HG03025 (cell line): Measurements from ENCODE around the gene LYZL6.
"Not testable (repeated sequence)": the region's sequence is repeated elsewhere in the genome, so short reads cannot be mapped to it uniquely, and the experiment has no call there.

Source experiments
- ATAC-seq: cut with Tn5 transposase; IDR thresholded peaks from one replicate; pipeline ENCODE4 v1.9.1; 2021; ENCODE audit warnings: mild to moderate bottlenecking, moderate library complexity; ENCODE audit not compliant: unreplicated experiment, low FRiP score

Gene LYZL6

GRCh38 chr17:35948092-35948491 lies 4.6 kb upstream of the LYZL6 start:
- ATAC-seq = no peak

DNA sequence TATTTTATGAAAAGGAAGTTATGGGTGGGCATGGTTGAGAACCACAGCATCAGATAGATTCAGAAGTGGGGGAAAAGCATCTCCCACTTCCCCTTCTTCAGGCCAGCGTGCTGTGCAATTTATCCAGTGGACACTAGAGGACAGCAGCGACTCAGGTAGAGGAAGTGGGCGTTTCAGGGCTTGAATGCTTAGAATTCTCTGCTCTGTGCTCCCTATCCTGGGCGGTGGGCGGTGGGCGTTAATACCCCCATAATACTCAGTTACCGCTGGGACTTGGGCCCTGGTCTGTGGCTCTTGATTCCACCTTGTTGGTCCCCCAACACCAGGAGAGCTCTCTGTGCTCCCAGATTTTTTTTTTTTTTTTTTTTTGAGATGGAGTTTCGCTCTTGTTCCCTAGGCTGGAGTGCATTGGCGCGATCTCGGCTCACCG lies 3.7 kb upstream of the LYZL6 start:
- ATAC-seq = no peak

DNA sequence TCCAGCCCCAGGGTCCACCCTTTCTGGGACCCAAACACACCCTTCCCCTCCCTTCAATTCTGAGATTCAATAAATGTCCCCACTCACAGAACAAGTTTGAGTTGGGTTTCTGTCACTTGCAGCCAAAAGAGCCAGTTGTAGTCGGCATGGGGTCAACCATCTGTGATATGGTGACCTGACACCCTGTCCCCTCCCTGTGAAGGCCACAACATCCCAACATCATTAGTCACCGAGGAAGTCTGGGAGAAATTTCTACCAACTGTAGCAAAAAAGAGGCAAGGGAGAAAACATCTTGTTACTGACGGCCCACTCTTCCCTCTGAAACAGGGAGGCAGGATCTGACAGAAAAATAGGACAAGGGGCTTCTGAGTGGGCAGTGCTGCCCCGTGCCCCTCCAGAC lies 638 bp upstream of the LYZL6 start:
- ATAC-seq = no peak

DNA sequence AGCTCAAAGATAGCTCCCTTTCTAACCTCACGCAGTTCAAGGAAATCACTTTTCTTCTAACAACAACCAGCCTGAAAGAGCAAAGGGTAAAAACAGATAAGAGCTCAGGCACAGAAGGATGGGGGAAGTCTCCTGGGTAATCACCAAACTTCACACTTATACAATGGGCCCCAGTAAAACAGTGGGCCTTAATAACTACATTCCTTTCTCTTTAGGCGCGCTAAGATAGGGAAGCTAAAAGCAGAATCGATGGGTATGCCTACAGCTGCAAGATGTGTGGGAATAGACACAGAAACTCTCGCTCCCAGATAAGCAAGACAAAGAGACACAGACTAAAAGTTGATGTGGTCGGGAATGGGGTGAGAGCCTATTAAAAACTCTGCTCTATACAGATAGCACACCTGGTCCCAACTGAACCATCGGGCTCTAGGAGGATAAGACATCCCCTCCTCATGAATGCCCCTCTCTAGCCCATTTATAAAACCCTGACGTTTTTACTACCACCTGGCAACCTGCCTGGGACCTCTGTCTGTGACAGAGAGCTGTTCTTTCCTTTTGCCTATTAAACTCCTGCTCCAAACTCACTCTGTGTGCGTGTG lies 826 bp downstream of the LYZL6 start:
- no peak for ATAC-seq

DNA sequence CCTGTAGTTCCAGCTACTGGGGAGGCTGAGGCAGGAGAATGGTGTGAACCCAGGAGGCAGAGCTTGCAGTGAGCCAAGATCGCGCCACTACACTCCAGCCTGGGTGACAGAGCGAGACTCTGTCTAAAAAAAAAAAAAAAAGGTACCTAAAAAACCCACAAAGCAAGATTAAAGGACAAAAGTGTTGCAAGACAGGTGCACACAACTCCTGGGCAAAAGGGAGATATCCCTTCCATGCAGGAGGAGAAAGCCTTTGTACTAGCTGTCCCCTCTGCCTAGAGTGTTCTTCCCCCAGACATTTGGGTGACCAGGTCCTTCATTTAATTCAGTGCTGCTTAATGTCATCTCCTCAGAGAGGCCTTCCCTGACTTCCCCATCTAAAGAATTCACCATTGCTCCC lies 5.0 kb downstream of the LYZL6 start:
- not testable (repeated sequence) for ATAC-seq

GRCh38 chr17:35936063-35936462 lies 7.5 kb downstream of the LYZL6 start:
- ATAC-seq = no peak

DNA sequence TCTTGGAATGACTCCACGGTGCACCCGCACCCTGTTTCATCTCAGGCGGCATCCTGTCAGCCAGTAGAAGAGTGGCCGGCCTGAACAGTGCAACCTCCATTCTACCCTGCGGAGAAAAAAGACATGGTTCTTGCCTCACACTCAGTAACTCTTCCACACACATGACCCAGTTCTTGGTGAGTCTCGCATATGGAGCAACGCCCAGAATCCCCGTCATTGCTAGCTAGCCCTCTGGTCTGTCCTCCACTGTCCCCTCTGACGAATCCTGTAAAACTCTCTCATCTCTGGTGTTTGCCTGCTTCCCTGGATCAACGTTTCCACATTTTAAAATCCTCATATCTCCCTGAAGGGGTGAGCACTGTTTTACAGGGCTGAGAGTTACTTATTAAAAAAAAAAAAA lies 8.8 kb downstream of the LYZL6 start:
- no peak for ATAC-seq

GRCh38 chr17:35932586-35932985 lies 10.9 kb downstream of the LYZL6 start:
- no peak for ATAC-seq

GRCh38 chr17:35931794-35932425 lies 11.6 kb downstream of the LYZL6 start:
- ATAC-seq = no peak

DNA sequence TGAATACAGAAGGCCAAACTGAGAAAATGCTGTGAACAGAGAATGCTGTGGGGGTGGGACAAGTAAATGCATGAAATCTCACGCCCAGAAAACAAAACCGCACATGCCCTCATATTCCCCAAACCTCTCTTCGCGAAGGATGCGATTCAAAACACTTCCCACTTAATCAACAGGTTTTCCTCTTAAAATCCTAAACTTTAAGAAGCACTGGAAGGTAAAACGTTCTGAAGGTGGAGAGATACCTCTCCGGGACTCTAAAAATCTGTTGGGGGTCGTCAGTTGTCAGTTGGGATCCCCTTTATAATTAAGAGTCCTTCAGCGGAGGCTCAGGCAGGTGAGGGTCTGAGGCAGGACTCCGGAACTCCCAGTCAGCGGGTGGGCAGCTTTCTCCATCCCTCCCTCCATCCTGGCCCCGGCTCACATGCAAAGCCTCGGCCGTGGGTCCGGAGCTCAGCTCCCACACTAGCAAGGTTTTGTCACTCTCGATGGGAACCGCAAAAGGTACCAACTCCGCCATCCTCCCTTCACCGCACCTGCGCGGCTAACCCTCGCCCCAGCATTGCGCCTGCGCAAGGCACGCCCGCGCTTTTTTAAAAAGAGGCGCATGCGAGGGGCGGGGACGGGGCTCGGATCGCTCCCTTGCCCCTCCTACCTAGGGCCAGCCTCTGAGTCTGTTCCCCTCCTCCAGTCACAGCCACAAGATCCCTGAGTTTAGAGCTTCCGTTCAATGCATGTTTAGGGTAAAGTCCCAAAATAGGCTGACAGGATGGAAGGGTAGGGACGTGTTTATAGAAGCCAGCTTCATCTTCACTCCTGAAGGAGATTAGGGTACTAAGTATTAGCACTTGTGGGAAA lies 13.1 kb downstream of the LYZL6 start, which contains the start of gene RDM1:
Gene RDM1, minus strand, starts transcription at position 563 of the 855 bp plus-strand sequence. Its CDS starts 46 bp downstream, at position 517.
- no peak for ATAC-seq

GRCh38 chr17:35927714-35928113 lies 15.8 kb downstream of the LYZL6 start:
- no peak for ATAC-seq

DNA sequence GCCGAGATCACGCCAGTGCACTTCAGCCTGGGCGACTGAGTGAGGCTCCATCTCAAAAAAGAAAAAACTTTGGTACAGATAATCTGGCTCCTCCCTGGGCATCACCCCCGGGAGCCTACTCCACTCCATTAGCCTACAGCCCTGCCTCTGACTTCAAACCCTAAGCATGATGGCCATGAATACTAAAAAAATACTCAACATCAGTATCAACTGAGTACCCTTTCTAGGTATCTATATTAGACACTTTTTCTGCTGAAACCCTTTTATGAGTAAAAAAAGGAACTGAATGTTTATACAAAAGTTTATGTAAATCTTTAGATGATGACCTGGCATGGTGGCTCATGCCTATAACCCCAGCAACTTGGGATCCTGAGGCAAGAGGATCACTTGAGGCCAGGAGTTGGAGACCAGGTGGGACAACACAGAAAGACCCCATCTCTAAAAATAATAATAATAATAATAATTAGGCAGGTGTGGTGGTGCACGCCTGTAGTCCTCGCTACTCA lies 19.9 kb downstream of the LYZL6 start:
- no peak for ATAC-seq

- no peak for ATAC-seq
Observed at GRCh38 chr17:35920229-35920628, 23.3 kb downstream of the LYZL6 start.

DNA sequence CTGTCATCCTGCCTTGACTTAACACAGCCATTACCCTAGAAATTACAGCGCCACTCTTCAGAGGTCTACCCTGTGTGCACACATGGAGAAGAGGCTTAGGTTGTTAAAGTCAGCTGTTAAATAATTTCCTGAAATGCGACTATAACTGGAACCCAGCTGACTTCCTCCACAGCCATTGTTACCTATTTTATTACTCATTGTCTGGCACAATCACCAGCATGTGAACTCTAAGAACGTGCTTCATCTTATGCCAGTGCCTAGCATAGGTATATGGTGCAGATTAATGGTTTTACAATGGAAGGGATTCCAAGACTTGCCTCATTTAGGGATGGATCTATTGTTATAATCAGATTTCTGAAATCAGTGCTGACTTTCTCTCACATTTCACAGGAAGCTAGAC lies 24.8 kb downstream of the LYZL6 start:
- no peak for ATAC-seq

- no peak for ATAC-seq
Observed at GRCh38 chr17:35917519-35918213, 25.8 kb downstream of the LYZL6 start.

GRCh38 chr17:35915153-35915964 lies 28.2 kb downstream of the LYZL6 start:
- ATAC-seq = no peak

DNA sequence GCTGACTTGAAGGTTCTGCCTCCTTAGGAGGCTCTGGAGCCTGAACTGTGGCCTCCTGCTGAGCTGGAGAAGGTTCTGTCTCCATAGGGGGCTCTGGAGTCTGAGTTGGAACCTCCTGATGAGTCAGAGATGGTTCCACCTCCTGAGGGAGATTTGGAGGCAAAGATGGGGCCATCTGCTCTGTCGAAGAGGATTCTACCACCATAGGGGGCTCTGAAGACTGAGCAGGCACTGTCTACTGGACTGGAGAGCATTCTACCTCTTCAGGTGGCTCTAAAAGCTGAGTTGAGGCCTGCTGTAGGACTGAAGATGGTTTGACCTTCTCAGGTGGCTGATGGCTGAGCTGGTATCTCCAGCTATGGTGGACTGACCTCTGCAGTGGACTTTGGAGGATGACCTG lies 29.2 kb downstream of the LYZL6 start:
- no peak for ATAC-seq

GRCh38 chr17:35913609-35914008 lies 29.9 kb downstream of the LYZL6 start:
- no peak for ATAC-seq

DNA sequence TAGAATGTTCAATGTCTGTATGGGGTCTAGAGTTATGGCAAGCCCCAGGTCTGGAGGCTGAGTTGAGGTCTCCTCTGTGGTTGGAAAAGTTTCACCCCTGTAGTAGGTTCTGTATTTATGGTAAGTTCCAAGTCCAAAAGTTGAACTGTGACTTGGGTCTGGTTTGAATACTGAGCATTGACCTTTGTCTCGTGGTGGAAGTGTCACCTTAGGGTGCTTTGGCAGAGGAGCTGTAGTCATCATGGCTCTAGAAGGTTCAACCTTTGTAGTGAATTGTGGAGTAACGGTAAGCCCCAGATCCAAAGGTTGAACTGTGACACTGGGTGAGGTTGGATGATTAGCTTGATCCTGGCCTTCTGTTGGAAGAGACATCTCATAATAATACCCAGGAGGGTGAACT lies 30.6 kb downstream of the LYZL6 start:
- ATAC-seq = no peak

GRCh38 chr17:35912339-35912912 lies 31.1 kb downstream of the LYZL6 start:
- ATAC-seq = no peak
